Measurements from ENCODE around the gene FYN. TPM values are rescaled to one million over a fixed set of nuclear protein-coding genes. Genes with fewer than 3 reads are reported as not detected.

FYN gene
- total and polyA plus RNA-seq, 5 experiments from 2014 or later, result 159 to 531 (median 317) TPM

GRCh38 chr6:111700135-111700690 is 173.0 kb downstream of the FYN start:
- POLR2A ChIA-PET, result interaction anchor here (0.9 kb wide), 1 partner anchor 8 kb away, joined by 5 read pairs; no protein-coding TSS in a partner anchor
- Mint-ChIP-seq H3K9me3 (no peaks in the 10 kb centered on the region), H3K4me1 (peaks cover 11 to 34% (median 23%) of the 10 kb centered on the region in 4 donors), H3K27me3 (no peaks in the 10 kb centered on the region), H3K36me3 (peaks cover 10 to 92% (median 28%) of the 10 kb centered on the region in 3 donors), H3K4me3 (peak overlapping the region in 1 of 10 donors; percentile 3), H3K27ac (peak overlapping the region in 5 of 10 donors; percentile 13 to 74 (median 32))
- ATAC-seq (no peak), DNase-seq (no peak)

GRCh38 chr6:111699123-111699522 is 174.1 kb downstream of the FYN start:
- H3K4me1 Mint-ChIP-seq, result peaks cover 11 to 40% (median 29%) of the 10 kb centered on the region in 4 donors
- no peaks in the 10 kb centered on the region for H3K27me3 Mint-ChIP-seq
- no peak for DNase-seq
- peaks cover 15 to 95% (median 26%) of the 10 kb centered on the region in 3 donors for H3K36me3 Mint-ChIP-seq
- ATAC-seq, result peak; percentile 46 to 53
- peak overlapping the region in 5 of 10 donors; percentile 8 to 54 (median 24) for H3K27ac Mint-ChIP-seq
- peak overlapping the region in 6 of 10 donors; percentile 10 to 39 (median 23) for H3K4me3 Mint-ChIP-seq
- POLR2A ChIA-PET, result interaction anchor here (1.2 kb wide), 1 partner anchor 9 kb away, joined by 3 read pairs; no protein-coding TSS in a partner anchor
- no peaks in the 10 kb centered on the region for H3K9me3 Mint-ChIP-seq

DNA sequence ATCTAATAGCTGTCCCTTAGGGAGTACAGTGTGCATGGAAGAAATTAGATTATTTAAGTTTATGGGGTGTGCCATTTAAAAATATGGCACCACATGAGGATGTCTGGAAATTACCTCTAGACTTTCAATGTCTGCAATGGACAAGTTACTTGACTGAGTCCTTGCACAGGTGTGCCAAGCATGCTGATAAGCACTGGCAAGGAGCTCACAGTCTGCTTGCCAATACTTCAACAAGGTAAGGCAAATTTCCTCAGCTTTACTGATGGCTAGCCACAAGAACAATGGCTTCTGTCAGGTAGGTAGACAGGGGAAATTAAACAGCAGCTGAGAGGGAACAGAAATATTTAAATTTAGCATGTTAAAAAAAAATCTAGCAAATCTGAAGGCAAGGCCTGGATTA is 176.4 kb downstream of the FYN start:
- no peak for ATAC-seq
- H3K36me3 Mint-ChIP-seq, result peaks cover 24 to 95% (median 28%) of the 10 kb centered on the region in 3 donors
- H3K27ac Mint-ChIP-seq, result peak overlapping the region in 3 of 10 donors; percentile 9 to 44 (median 22)
- no peak overlapping the region for H3K4me3 Mint-ChIP-seq
- POLR2A ChIA-PET, result no interaction called here
- H3K27me3 Mint-ChIP-seq, result no peaks in the 10 kb centered on the region
- no peak for DNase-seq
- H3K4me1 Mint-ChIP-seq, result peaks cover 27 to 60% (median 51%) of the 10 kb centered on the region in 4 donors
- H3K9me3 Mint-ChIP-seq, result no peaks in the 10 kb centered on the region

DNA sequence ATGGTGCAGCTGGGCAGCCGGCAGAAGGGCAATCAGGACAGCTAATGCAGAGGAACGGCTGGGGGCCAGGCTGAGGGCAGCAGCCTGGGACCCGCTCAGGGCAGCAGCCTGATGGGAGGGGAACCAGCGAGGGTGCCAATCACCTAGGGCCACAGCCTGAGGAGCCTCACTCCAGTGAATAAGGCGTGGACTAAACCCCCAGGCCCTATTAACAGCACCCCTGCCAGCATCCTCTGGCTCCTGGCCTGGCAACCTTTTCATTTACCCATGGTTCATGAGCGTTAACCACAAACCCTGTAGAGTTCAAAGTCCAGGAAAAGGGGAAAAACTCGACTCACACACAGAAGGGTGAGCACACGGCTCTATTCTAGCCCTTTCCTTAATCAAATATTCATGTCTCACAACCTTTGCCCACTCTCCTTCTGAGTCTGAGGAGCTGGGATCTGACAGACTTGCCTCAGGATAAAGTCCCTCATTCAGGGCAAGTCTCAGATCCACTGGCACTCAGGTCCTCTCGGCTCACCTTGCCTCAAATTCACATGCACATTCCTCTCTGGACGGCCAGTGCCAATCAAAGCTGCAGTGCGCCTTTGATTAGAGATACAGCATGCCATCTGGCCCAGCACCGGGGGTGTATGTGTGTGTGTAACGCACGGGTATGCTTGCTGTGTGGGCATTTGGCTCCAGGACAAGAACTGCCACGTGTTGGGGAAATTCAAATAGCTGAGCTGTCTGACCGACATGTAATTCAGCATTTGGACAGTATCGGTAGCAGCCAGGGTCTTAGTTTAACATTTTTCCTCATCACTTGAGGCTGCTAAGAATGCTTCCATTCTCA is 180.7 kb downstream of the FYN start:
- DNase-seq, result no peak
- peaks cover 27 to 54% (median 43%) of the 10 kb centered on the region in 4 donors for H3K4me1 Mint-ChIP-seq
- POLR2A ChIA-PET, result interaction anchor here (0.8 to 2.1 kb wide), 4 partner anchors 9 to 334 kb away, joined by 3 to 6 read pairs (median 4); no protein-coding TSS in a partner anchor

DNA sequence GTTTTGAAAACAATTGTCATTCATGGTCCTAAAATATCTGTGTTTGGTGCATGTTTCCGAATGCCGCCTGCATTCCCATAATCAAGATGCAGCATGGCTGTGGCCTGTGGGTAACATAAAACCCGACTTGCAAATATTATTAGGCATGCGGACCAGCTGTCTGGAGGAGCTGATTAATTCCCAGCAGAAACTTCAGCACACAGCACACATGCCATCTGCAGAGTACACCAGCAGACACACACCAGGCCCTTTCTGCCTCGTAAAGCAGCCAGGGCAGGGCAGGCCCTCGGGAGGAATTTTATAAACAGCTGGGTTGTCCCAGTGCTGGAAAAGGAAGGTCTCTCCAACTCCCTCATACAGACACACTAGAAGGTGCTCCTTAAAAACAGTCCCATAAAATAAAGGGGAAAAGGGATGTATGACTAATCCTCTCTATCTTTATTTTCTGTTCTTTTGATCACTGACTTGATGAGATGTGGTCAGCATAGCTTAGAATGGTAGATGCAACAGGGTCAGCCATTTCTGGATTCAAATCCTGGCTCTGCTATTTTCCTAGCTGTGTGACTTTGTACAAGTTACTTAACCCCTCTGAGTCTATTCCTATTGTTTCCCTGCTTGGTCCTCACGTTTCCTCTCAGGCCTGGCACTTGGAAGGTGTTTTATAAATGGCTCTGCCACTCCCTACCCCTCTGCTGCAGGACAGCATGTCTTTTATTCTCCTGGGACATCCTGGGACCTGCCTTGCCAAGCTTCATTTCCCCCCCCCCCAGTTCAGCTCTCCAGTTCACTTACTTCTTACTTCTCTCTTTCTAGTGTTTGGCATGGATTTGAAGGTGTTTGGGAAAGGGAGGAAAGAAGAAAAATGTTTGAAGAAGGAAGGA is 181.7 kb downstream of the FYN start:
- POLR2A ChIA-PET, result interaction anchor here (1.6 to 2.1 kb wide), 2 partner anchors 11 to 335 kb away, joined by 4 to 6 read pairs; no protein-coding TSS in a partner anchor
- DNase-seq, result no peak
- peak overlapping the region in 2 of 10 donors; percentile 17 to 45 for H3K4me3 Mint-ChIP-seq
- peaks cover 29 to 56% (median 48%) of the 10 kb centered on the region in 4 donors for H3K4me1 Mint-ChIP-seq
- no peaks in the 10 kb centered on the region for H3K27me3 Mint-ChIP-seq
- no peaks in the 10 kb centered on the region for H3K9me3 Mint-ChIP-seq
- no peak for ATAC-seq
- H3K36me3 Mint-ChIP-seq, result peaks cover 28 to 91% (median 40%) of the 10 kb centered on the region in 3 donors
- H3K27ac Mint-ChIP-seq, result peak overlapping the region in 9 of 10 donors; percentile 38 to 90 (median 71)

More for the DNA sequence above, 180.7 kb downstream of the FYN start:
- Mint-ChIP-seq H3K4me3 (peak overlapping the region in 8 of 10 donors; percentile 7 to 72 (median 31)), H3K27me3 (no peaks in the 10 kb centered on the region), H3K36me3 (peaks cover 28 to 92% (median 39%) of the 10 kb centered on the region in 3 donors), H3K27ac (peak overlapping the region; percentile 15 to 88 (median 64)), H3K9me3 (no peaks in the 10 kb centered on the region)
- peak; percentile 41 to 67 for ATAC-seq

DNA sequence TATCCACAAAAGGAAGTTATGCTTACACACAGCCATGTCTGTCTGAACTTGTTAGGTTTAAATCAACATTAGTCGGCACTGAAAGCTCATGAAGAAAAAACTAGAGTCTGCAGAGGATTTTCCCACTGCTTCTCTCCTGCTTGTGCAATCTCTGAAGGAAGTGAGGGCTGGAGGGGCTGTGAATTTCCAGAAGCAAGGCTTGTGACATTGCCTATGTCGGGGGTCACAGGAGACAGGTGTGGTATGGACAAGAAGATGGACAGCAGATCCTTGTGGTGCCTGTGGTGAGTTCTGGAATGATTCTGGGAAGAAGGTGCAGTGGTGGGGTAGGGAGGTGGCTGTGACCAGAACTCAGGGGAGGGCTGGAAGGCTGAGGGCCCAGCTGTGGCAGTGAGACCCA is 183.3 kb downstream of the FYN start:
- H3K4me3 Mint-ChIP-seq, result no peak overlapping the region
- DNase-seq (no peak), ATAC-seq (no peak)
- H3K27ac Mint-ChIP-seq, result peak overlapping the region in 4 of 10 donors; percentile 3 to 12 (median 8)
- H3K27me3 Mint-ChIP-seq, result no peaks in the 10 kb centered on the region
- H3K36me3 Mint-ChIP-seq, result peaks cover 28 to 91% (median 39%) of the 10 kb centered on the region in 3 donors
- H3K9me3 Mint-ChIP-seq, result no peaks in the 10 kb centered on the region
- POLR2A ChIA-PET, result no interaction called here
- peaks cover 35 to 67% (median 60%) of the 10 kb centered on the region in 4 donors for H3K4me1 Mint-ChIP-seq

DNA sequence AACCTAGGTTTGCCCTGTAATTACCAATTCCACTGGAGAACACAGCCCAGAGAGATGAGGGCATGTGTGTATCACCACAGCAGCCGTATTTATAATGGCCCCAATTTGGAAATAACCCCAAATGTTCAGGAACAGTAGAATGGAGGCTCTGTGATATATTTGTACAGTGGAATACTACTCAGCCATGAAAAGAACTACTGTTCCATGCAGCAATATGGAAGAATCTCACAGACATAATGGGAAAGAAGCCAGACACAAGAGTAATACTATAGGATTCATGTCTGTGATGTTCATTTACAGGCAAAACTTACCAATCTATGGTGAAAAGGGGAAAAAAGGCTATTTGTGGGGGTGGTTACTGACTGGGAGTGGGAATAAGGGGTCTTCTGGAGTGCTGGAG is 183.8 kb downstream of the FYN start:
- POLR2A ChIA-PET, result no interaction called here
- no peak overlapping the region for H3K4me3 Mint-ChIP-seq
- peak overlapping the region in 5 of 10 donors; percentile 3 to 15 (median 11) for H3K27ac Mint-ChIP-seq
- no peaks in the 10 kb centered on the region for H3K9me3 Mint-ChIP-seq
- H3K4me1 Mint-ChIP-seq, result peaks cover 40 to 67% (median 63%) of the 10 kb centered on the region in 4 donors
- DNase-seq, result no peak
- no peaks in the 10 kb centered on the region for H3K27me3 Mint-ChIP-seq
- peaks cover 25 to 91% (median 41%) of the 10 kb centered on the region in 3 donors for H3K36me3 Mint-ChIP-seq
- no peak for ATAC-seq

DNA sequence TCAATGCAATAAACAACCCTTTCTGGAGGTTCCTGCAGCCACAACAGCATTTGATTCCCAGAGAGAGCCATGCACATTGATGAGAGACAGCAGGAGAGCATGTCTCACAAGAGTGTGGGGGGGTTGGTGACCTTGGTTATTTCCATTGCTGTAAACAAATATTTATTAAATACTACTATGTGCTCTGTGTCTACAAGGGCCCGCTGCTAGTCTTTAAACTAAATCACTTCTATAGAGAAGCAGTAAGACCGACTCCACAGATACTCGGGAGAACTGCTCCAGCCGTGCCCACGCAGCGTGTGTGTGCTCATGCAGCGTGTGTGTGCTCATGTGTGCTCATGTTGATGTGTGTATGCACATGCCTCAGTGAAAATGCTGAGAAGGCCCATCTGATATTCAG is 184.9 kb downstream of the FYN start:
- Mint-ChIP-seq H3K9me3 (no peaks in the 10 kb centered on the region), H3K4me3 (no peak overlapping the region), H3K27ac (peak overlapping the region in 3 of 10 donors; percentile 15 to 25 (median 23)), H3K36me3 (peaks cover 19 to 91% (median 44%) of the 10 kb centered on the region in 3 donors), H3K4me1 (peaks cover 45 to 67% (median 63%) of the 10 kb centered on the region in 4 donors), H3K27me3 (no peaks in the 10 kb centered on the region)
- no peak for ATAC-seq
- POLR2A ChIA-PET, result interaction anchor here (0.9 kb wide), 1 partner anchor 82 kb away, joined by 5 read pairs; the partner anchor contains the start of gene TRAF3IP2
- DNase-seq, result no peak

- Mint-ChIP-seq H3K4me1 (peaks cover 43 to 67% (median 63%) of the 10 kb centered on the region in 4 donors), H3K36me3 (peaks cover 14 to 89% (median 41%) of the 10 kb centered on the region in 3 donors), H3K4me3 (peak overlapping the region in 2 of 10 donors; percentile 16 to 31), H3K9me3 (no peaks in the 10 kb centered on the region), H3K27ac (peak overlapping the region in 5 of 10 donors; percentile 13 to 79 (median 52)), H3K27me3 (no peaks in the 10 kb centered on the region)
- no peak for DNase-seq
- POLR2A ChIA-PET, result interaction anchor here (0.7 to 0.9 kb wide), 2 partner anchors 82 to 286 kb away, joined by 3 to 5 read pairs; partner anchors contain the start of gene TRAF3IP2
- no peak for ATAC-seq
Measured at GRCh38 chr6:111687652-111688051, 185.6 kb downstream of the FYN start.

- H3K27me3 Mint-ChIP-seq, result no peaks in the 10 kb centered on the region
- H3K4me3 Mint-ChIP-seq, result no peak overlapping the region
- ATAC-seq, result no peak
- peaks cover 14 to 89% (median 42%) of the 10 kb centered on the region in 3 donors for H3K36me3 Mint-ChIP-seq
- H3K9me3 Mint-ChIP-seq, result no peaks in the 10 kb centered on the region
- POLR2A ChIA-PET, result no interaction called here
- H3K27ac Mint-ChIP-seq, result peak overlapping the region in 4 of 10 donors; percentile 26 to 90 (median 74)
- DNase-seq, result no peak
- peaks cover 38 to 64% (median 61%) of the 10 kb centered on the region in 4 donors for H3K4me1 Mint-ChIP-seq
Measured at GRCh38 chr6:111686932-111687266, 186.4 kb downstream of the FYN start.

DNA sequence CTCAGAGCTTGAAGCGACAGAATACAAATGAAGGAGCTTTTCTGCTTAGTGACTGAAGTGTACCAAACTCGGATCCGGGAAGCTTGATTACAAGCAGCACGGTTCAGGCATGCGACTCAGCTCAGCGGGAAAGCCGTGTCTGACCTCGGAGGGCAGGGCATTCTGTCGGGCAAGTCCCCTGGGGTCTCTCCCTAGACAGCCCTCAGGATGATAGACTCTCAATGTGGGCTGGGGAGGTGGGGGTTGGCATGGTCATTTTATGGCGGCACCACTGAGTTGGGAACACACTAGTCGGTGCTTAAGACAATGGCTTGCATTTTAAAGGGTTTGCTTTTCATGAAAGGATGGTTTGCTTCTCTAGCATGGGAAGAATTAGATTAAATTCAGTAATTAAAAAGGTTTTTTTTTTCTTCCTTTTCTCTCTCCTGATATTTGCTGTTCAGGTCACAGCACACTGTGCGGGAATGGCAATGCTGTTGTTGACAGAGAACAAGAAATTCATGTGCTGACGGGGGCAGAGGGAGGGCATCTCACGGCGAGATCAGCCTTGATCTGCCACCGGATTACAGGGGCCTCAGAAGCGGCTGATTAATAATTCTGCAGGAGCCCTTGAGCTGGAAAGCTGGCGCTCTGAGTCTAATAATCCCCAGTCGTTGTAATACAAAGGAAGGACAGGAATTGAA is 186.9 kb downstream of the FYN start:
- Mint-ChIP-seq H3K4me3 (no peak overlapping the region), H3K4me1 (peaks cover 40 to 65% (median 63%) of the 10 kb centered on the region in 4 donors), H3K9me3 (no peaks in the 10 kb centered on the region), H3K36me3 (peaks cover 14 to 88% (median 42%) of the 10 kb centered on the region in 3 donors), H3K27ac (peak overlapping the region in 6 of 10 donors; percentile 0 to 90 (median 64)), H3K27me3 (no peaks in the 10 kb centered on the region)
- DNase-seq (no peak), ATAC-seq (no peak)
- POLR2A ChIA-PET, result interaction anchor here (0.5 kb wide), 1 partner anchor 15 kb away, joined by 3 read pairs; no protein-coding TSS in a partner anchor
